PC-3 (cell line): ENCODE data around the gene ACBD6. TPM values are rescaled to one million over a fixed set of nuclear protein-coding genes. Genes with fewer than 3 reads are reported as not detected.

Experiments
- ATAC-seq: fragments of 200-7000 bp; cut with Tn5 transposase; 2 replicates; pipeline ENCODE4 v1.9.1; 2020; ENCODE audit warnings: mild to moderate bottlenecking, moderate library complexity
- BruUV-seq: library from RNA; stranded (reverse); fragments of 400-500 nt; replicated peaks from 2 replicates; lab custom pipeline; 2021; lab: Mats Ljungman, UMichigan
- CTCF ChIA-PET: fragments of 300-600 bp; sonication (Branson Sonifier 250); formaldehyde crosslinking; loops from one replicate; lab custom pipeline; 2022; ENCODE audit warnings: antibody characterized with exemption; lab: Charles Lee
- POLR2A ChIA-PET: fragments of 300-600 bp; sonication (Branson Sonifier 250); formaldehyde crosslinking; loops from one replicate; lab custom pipeline; 2022; ENCODE audit warnings: antibody characterized with exemption; ENCODE audit not compliant: unreplicated experiment; lab: Charles Lee
- DNase-seq: peaks from one replicate; pipeline ENCODE4 v3.0.0-alpha.2; 2015
- H2AFZ ChIP-seq: fragments of 300-600 bp; sonication (generic); 2 replicates; pipeline ENCODE4 v1.6.0; 2016; ENCODE audit warnings: antibody characterized with exemption, low read length
- H3F3A ChIP-seq: fragments of 300-600 bp; sonication (generic); one replicate; pipeline ENCODE4 v1.6.0; 2017; ENCODE audit warnings: antibody characterized with exemption, low read length, control low read depth, mild to moderate bottlenecking; ENCODE audit not compliant: unreplicated experiment
- H3K27ac ChIP-seq: fragments of 300-600 bp; sonication (generic); 2 replicates; pipeline ENCODE4 v1.5.1; 2016; ENCODE audit warnings: mild to moderate bottlenecking, low read length
- H3K27me3 ChIP-seq: fragments of 300-600 bp; sonication (generic); 2 replicates; pipeline ENCODE4 v1.6.1; 2016; ENCODE audit warnings: low read length, mixed read lengths
- H3K36me3 ChIP-seq: fragments of 300-600 bp; sonication (generic); 2 replicates; pipeline ENCODE4 v1.6.1; 2016; ENCODE audit warnings: low read depth, mixed run types, low read length, mixed read lengths
- H3K4me1 ChIP-seq: fragments of 300-600 bp; sonication (generic); 2 replicates; pipeline ENCODE4 v1.5.1; 2016; ENCODE audit warnings: low read length; ENCODE audit not compliant: insufficient read depth
- H3K4me2 ChIP-seq: fragments of 300-600 bp; sonication (generic); 2 replicates; pipeline ENCODE4 v1.6.0; 2016; ENCODE audit warnings: low read length
- H3K4me3 ChIP-seq: fragments of 300-600 bp; sonication (generic); 2 replicates; pipeline ENCODE4 v1.5.1; 2016; ENCODE audit warnings: mild to moderate bottlenecking, low read length, mixed read lengths
- H3K79me2 ChIP-seq: fragments of 300-600 bp; sonication (generic); 2 replicates; pipeline ENCODE4 v1.6.1; 2017; ENCODE audit warnings: low read length, mixed read lengths
- H3K9ac ChIP-seq: fragments of 300-600 bp; sonication (generic); 2 replicates; pipeline ENCODE4 v1.6.0; 2016; ENCODE audit warnings: mild to moderate bottlenecking, low read length
- H3K9me2 ChIP-seq: fragments of 300-600 bp; sonication (generic); replicated peaks from 2 replicates; pipeline ENCODE4 v1.6.1; 2016; ENCODE audit warnings: mixed run types, low read length, mixed read lengths
- H3K9me3 ChIP-seq: fragments of 300-600 bp; sonication (generic); 2 replicates; pipeline ENCODE4 v1.6.1; 2016; ENCODE audit warnings: low read length, mixed read lengths
- H4K20me1 ChIP-seq: fragments of 300-600 bp; sonication (generic); 2 replicates; pipeline ENCODE4 v1.6.1; 2016; ENCODE audit warnings: low read length, mixed read lengths
- CTCF ChIP-seq: fragments of 300-600 bp; sonication (generic); conservative IDR thresholded peaks from 2 replicates; pipeline ENCODE4 v1.5.1; 2017; ENCODE audit warnings: antibody characterized with exemption, low read depth, mild to moderate bottlenecking, low read length
- EZH2 ChIP-seq: fragments of 300-600 bp; sonication (generic); IDR thresholded peaks from one replicate; pipeline ENCODE4 v1.6.1; 2017; ENCODE audit warnings: antibody characterized with exemption, mild to moderate bottlenecking, low read length; ENCODE audit not compliant: unreplicated experiment
- EZH2phosphoT487 ChIP-seq: fragments of 300-600 bp; sonication (generic); IDR thresholded peaks from 2 replicates; pipeline ENCODE4 v1.6.1; 2018; ENCODE audit warnings: mild to moderate bottlenecking, antibody characterized with exemption, low read length, borderline replicate concordance
- intact Hi-C: fragments of 100-400 bp; cut with micrococcal nuclease; formaldehyde crosslinking; loops from 2 replicates; pipeline ENCODE4 v1.9.0; 2023
- total RNA-seq: library from RNA; depleted of rRNA; stranded (reverse); fragments of >200 nt; gene quantifications from 2 replicates; pipeline ENCODE4 v1.2.3, GENCODE V29; 2014

Gene ACBD6
- total RNA-seq, 1 experiment from 2014 or later: 43.3 TPM

- no peak for DNase-seq
- ChIA-PET POLR2A (no interaction called here), CTCF (no interaction called here)
- no peaks in the 10 kb centered on the region for H4K20me1 ChIP-seq
- H3K4me1 ChIP-seq: no peaks in the 10 kb centered on the region
- no peak overlapping the region for H3K27ac ChIP-seq
- no peaks in the 10 kb centered on the region for H3F3A ChIP-seq
- no peaks in the 10 kb centered on the region for H3K9me2 ChIP-seq
- no peaks in the 10 kb centered on the region for H3K9me3 ChIP-seq
- H3K4me3 ChIP-seq: no peak overlapping the region
- H3K4me2 ChIP-seq: no peak overlapping the region
- BruUV-seq: no TSS peak
- TF ChIP-seq EZH2phosphoT487 (no peak), EZH2 (no peak), CTCF (no peak)
- no peaks in the 10 kb centered on the region for H3K27me3 ChIP-seq
- H2AFZ ChIP-seq: no peak overlapping the region
- H3K36me3 ChIP-seq: peaks cover 7% of the 10 kb centered on the region; the same call in 1 of the 2 replicates
- intact Hi-C loops: no loop called here
- no peak for ATAC-seq
- no peak overlapping the region for H3K9ac ChIP-seq
- H3K79me2 ChIP-seq: 0 out of 2 replicates have a peak, but pooled peaks cover 8% of the 10 kb centered on the region
These were observed 115.0 kb downstream of the ACBD6 start for GRCh38 chr1:180387413-180387812.

DNA sequence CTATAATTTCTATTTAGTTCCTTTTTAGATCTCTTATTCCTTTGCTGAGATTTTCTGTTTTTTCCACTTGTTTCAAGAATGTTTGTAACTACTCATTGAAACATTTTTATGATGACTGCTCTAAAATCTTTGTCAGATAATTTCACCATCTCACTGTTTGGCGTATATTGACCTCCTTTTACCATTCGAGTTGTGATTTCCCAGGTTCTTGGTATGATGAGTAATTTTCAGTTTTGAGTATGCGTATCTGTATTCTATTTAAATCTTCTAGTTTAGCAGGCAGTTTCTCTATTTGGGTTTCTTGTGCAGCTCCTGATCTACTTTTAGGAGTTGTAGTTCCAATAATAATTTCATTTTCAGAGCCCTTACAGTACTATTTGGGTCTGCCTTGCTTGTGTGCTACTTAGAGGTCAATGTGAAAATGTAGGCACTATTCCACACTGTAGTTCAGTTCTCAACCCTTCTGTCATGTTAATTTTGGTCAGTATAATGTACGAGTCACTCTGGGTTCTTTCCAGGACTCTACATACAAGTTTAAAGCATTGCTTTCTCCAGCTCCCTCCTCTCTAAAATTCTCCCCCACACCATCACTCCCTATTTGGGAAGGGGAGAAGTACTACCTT, 115.5 kb downstream of the ACBD6 start:
- peaks cover 7% of the 10 kb centered on the region; the same call in 1 of the 2 replicates for H3K36me3 ChIP-seq
- H3K79me2 ChIP-seq: 0 out of 2 replicates have a peak, but pooled peaks cover 8% of the 10 kb centered on the region
- no peak overlapping the region for H3K9ac ChIP-seq
- POLR2A ChIA-PET: no interaction called here
- TF ChIP-seq CTCF (no peak), EZH2phosphoT487 (no peak), EZH2 (no peak)
- intact Hi-C loops: no loop called here
- no peak overlapping the region for H2AFZ ChIP-seq
- DNase-seq (no peak), ATAC-seq (no peak)
- H3K27ac ChIP-seq: no peak overlapping the region
- BruUV-seq: no TSS peak
- H3K9me2 ChIP-seq: no peaks in the 10 kb centered on the region
- H3F3A ChIP-seq: no peaks in the 10 kb centered on the region
- CTCF ChIA-PET: no interaction called here
- H4K20me1 ChIP-seq: no peaks in the 10 kb centered on the region
- no peaks in the 10 kb centered on the region for H3K4me1 ChIP-seq
- no peaks in the 10 kb centered on the region for H3K9me3 ChIP-seq
- no peaks in the 10 kb centered on the region for H3K27me3 ChIP-seq
- no peak overlapping the region for H3K4me3 ChIP-seq
- no peak overlapping the region for H3K4me2 ChIP-seq

GRCh38 chr1:180385144-180385543, 117.2 kb downstream of the ACBD6 start:
- Histone ChIP-seq H3K9me2 (no peaks in the 10 kb centered on the region), H3K4me3 (no peak overlapping the region), H3K4me1 (no peaks in the 10 kb centered on the region), H2AFZ (no peak overlapping the region), H3K27ac (no peak overlapping the region), H3F3A (no peaks in the 10 kb centered on the region), H3K4me2 (no peak overlapping the region), H3K9me3 (0 out of 2 replicates have a peak, but pooled peaks cover 7% of the 10 kb centered on the region), H3K36me3 (peaks cover 14% of the 10 kb centered on the region), H3K9ac (no peak overlapping the region), H3K27me3 (no peaks in the 10 kb centered on the region), H3K79me2 (peaks cover 19% of the 10 kb centered on the region; the same call in 1 of the 2 replicates), H4K20me1 (no peaks in the 10 kb centered on the region)
- intact Hi-C loops: no loop called here
- BruUV-seq: no TSS peak
- no peak for DNase-seq
- CTCF ChIA-PET: no interaction called here
- ATAC-seq: no peak
- TF ChIP-seq EZH2phosphoT487: no peak
- no peak for TF ChIP-seq CTCF
- no peak for TF ChIP-seq EZH2
- POLR2A ChIA-PET: no interaction called here
